Measurements from ENCODE around the gene UCP2.
A peak's percentile ranks its signal among the peaks of the same experiment; 100 is the strongest.

The UCP2 gene, protein sequence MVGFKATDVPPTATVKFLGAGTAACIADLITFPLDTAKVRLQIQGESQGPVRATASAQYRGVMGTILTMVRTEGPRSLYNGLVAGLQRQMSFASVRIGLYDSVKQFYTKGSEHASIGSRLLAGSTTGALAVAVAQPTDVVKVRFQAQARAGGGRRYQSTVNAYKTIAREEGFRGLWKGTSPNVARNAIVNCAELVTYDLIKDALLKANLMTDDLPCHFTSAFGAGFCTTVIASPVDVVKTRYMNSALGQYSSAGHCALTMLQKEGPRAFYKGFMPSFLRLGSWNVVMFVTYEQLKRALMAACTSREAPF

GRCh38 chr11:73982595-73982989 lies at the start of gene UCP2:
UCP2 (minus strand) TSS chr11:73982843; CDS start chr11:73978378, 4,465 bp downstream.
- Histone ChIP-seq H3K4me3 (ENCODE audit: low read depth in 1 of 2, low read length in 2 of 2) (peak within 1 kb of the TSS; percentile 75 to 80), H3K27me3 (ENCODE audit: low read depth, low read length) (no peaks in the 10 kb centered on the region), H3K9me3 (ENCODE audit: control insufficient read depth in 1 of 2, low read length in 2 of 2) (no peaks in the 10 kb centered on the region), H3K27ac (ENCODE audit: low read length) (peak within 1 kb of the TSS; percentile 90), H3K4me1 (ENCODE audit: control insufficient read depth in 1 of 2, insufficient read depth in 2 of 2, low read length in 2 of 2) (peaks cover 14 to 15% of the 10 kb centered on the region in 2 donors), H3K36me3 (ENCODE audit: control insufficient read depth in 1 of 2, insufficient read depth in 2 of 2, low read length in 2 of 2) (peaks cover 5 to 12% of the 10 kb centered on the region in 2 donors)

- Histone ChIP-seq H3K4me3 (ENCODE audit: low read depth in 1 of 2, low read length in 2 of 2) (no peak overlapping the region), H3K27ac (ENCODE audit: low read length) (no peak overlapping the region), H3K36me3 (ENCODE audit: control insufficient read depth in 1 of 2, insufficient read depth in 2 of 2, low read length in 2 of 2) (peaks cover 21 to 39% of the 10 kb centered on the region in 2 donors), H3K4me1 (ENCODE audit: control insufficient read depth in 1 of 2, insufficient read depth in 2 of 2, low read length in 2 of 2) (no peaks in the 10 kb centered on the region), H3K27me3 (ENCODE audit: low read depth, low read length) (no peaks in the 10 kb centered on the region), H3K9me3 (ENCODE audit: control insufficient read depth in 1 of 2, low read length in 2 of 2) (no peaks in the 10 kb centered on the region)
Measured at GRCh38 chr11:74030723-74031676, 48.4 kb upstream of the UCP2 start.

DNA sequence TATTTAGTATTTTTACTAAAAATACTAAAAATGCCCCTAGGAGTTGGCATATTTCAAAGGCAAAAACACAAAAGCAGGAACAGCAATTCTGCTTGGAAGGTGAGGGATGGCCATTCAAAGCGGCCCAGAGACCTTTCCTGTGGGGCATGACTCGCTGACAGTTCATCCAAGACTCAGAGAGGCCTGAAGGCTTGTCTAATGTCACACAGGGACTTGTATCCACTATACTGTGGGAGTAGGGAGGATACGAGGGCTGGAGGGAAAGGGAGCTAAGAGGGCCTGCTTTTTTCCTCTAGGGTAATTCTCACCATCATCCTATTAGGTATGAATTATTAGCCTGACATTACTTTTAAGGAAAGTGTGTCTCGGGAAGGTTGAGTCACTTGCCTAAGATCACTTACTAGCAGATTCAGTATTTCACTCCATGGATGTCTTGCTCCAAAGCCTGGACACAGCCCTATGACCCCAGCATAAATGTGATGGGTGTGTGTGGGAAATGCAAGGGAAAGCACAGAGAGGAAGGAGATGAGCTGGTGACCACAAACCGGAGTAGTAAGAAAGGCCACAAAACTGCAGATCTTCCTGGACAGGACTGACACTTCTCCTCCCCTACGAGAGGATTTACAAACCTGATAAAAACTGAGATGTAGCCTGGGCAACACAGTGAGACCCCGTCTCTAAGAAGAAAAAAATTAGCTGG lies 43.0 kb upstream of the UCP2 start:
- H3K9me3 ChIP-seq (ENCODE audit: control insufficient read depth in 1 of 2, low read length in 2 of 2): no peaks in the 10 kb centered on the region
- H3K27me3 ChIP-seq (ENCODE audit: low read depth, low read length): no peaks in the 10 kb centered on the region
- no peak overlapping the region for H3K27ac ChIP-seq (ENCODE audit: low read length)
- no peak overlapping the region for H3K4me3 ChIP-seq (ENCODE audit: low read depth in 1 of 2, low read length in 2 of 2)
- H3K36me3 ChIP-seq (ENCODE audit: control insufficient read depth in 1 of 2, insufficient read depth in 2 of 2, low read length in 2 of 2): peaks cover 6 to 15% of the 10 kb centered on the region in 2 donors
- H3K4me1 ChIP-seq (ENCODE audit: control insufficient read depth in 1 of 2, insufficient read depth in 2 of 2, low read length in 2 of 2): no peaks in the 10 kb centered on the region

- no peaks in the 10 kb centered on the region for H3K9me3 ChIP-seq (ENCODE audit: control insufficient read depth in 1 of 2, low read length in 2 of 2)
- H3K27ac ChIP-seq (ENCODE audit: low read length): no peak overlapping the region
- peaks cover 6 to 10% of the 10 kb centered on the region in 2 donors for H3K36me3 ChIP-seq (ENCODE audit: control insufficient read depth in 1 of 2, insufficient read depth in 2 of 2, low read length in 2 of 2)
- H3K4me3 ChIP-seq (ENCODE audit: low read depth in 1 of 2, low read length in 2 of 2): no peak overlapping the region
- no peaks in the 10 kb centered on the region for H3K27me3 ChIP-seq (ENCODE audit: low read depth, low read length)
- peaks cover 3 to 10% of the 10 kb centered on the region in 2 donors for H3K4me1 ChIP-seq (ENCODE audit: control insufficient read depth in 1 of 2, insufficient read depth in 2 of 2, low read length in 2 of 2)
Measured at GRCh38 chr11:74024261-74025029, 41.8 kb upstream of the UCP2 start.

DNA sequence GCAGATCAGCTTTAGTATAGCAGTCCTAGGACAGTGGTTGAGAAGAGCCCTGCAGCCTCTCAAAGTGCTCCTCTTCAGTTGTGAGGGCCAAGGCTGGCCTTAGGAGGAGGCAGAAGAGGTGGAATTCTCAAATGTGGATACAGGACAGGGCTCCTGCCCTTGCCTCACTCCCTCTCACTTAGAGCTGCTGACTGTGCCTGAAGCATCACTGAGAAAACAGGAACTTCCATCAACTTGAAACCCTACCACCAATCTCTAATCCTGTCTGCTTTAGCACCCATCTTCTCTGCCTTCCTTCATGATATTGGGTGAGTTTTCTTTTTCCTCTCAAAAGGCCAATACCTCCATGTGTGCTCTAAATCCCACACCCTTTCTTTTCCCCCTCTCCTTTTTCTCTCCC lies 40.6 kb upstream of the UCP2 start:
- Histone ChIP-seq H3K27ac (ENCODE audit: low read length) (no peak overlapping the region), H3K36me3 (ENCODE audit: control insufficient read depth in 1 of 2, insufficient read depth in 2 of 2, low read length in 2 of 2) (peaks cover 6 to 9% of the 10 kb centered on the region in 2 donors), H3K27me3 (ENCODE audit: low read depth, low read length) (no peaks in the 10 kb centered on the region), H3K4me3 (ENCODE audit: low read depth in 1 of 2, low read length in 2 of 2) (no peak overlapping the region), H3K4me1 (ENCODE audit: control insufficient read depth in 1 of 2, insufficient read depth in 2 of 2, low read length in 2 of 2) (peaks cover 14 to 20% of the 10 kb centered on the region in 2 donors), H3K9me3 (ENCODE audit: control insufficient read depth in 1 of 2, low read length in 2 of 2) (no peaks in the 10 kb centered on the region)

- no peaks in the 10 kb centered on the region for H3K27me3 ChIP-seq (ENCODE audit: low read depth, low read length)
- no peak overlapping the region for H3K4me3 ChIP-seq (ENCODE audit: low read depth in 1 of 2, low read length in 2 of 2)
- no peaks in the 10 kb centered on the region for H3K9me3 ChIP-seq (ENCODE audit: control insufficient read depth in 1 of 2, low read length in 2 of 2)
- H3K36me3 ChIP-seq (ENCODE audit: control insufficient read depth in 1 of 2, insufficient read depth in 2 of 2, low read length in 2 of 2): peaks cover 2 to 6% of the 10 kb centered on the region in 2 donors
- peaks cover 21 to 25% of the 10 kb centered on the region in 2 donors for H3K4me1 ChIP-seq (ENCODE audit: control insufficient read depth in 1 of 2, insufficient read depth in 2 of 2, low read length in 2 of 2)
- H3K27ac ChIP-seq (ENCODE audit: low read length): no peak overlapping the region
Measured at GRCh38 chr11:74022546-74022945, 39.9 kb upstream of the UCP2 start.

GRCh38 chr11:74021998-74022397 lies 39.4 kb upstream of the UCP2 start:
- Histone ChIP-seq H3K4me1 (ENCODE audit: control insufficient read depth in 1 of 2, insufficient read depth in 2 of 2, low read length in 2 of 2) (peaks cover 21 to 25% of the 10 kb centered on the region in 2 donors), H3K4me3 (ENCODE audit: low read depth in 1 of 2, low read length in 2 of 2) (no peak overlapping the region), H3K27ac (ENCODE audit: low read length) (no peak overlapping the region), H3K27me3 (ENCODE audit: low read depth, low read length) (no peaks in the 10 kb centered on the region), H3K9me3 (ENCODE audit: control insufficient read depth in 1 of 2, low read length in 2 of 2) (no peaks in the 10 kb centered on the region), H3K36me3 (ENCODE audit: control insufficient read depth in 1 of 2, insufficient read depth in 2 of 2, low read length in 2 of 2) (peaks cover 0 to 9% of the 10 kb centered on the region in 2 donors)

- Histone ChIP-seq H3K4me1 (ENCODE audit: control insufficient read depth in 1 of 2, insufficient read depth in 2 of 2, low read length in 2 of 2) (peaks cover 21 to 25% of the 10 kb centered on the region in 2 donors), H3K4me3 (ENCODE audit: low read depth in 1 of 2, low read length in 2 of 2) (no peak overlapping the region), H3K36me3 (ENCODE audit: control insufficient read depth in 1 of 2, insufficient read depth in 2 of 2, low read length in 2 of 2) (peaks cover 0 to 12% of the 10 kb centered on the region in 2 donors), H3K27me3 (ENCODE audit: low read depth, low read length) (no peaks in the 10 kb centered on the region), H3K9me3 (ENCODE audit: control insufficient read depth in 1 of 2, low read length in 2 of 2) (no peaks in the 10 kb centered on the region), H3K27ac (ENCODE audit: low read length) (peak overlapping the region; percentile 58)
Measured at GRCh38 chr11:74020539-74020938, 37.9 kb upstream of the UCP2 start.

DNA sequence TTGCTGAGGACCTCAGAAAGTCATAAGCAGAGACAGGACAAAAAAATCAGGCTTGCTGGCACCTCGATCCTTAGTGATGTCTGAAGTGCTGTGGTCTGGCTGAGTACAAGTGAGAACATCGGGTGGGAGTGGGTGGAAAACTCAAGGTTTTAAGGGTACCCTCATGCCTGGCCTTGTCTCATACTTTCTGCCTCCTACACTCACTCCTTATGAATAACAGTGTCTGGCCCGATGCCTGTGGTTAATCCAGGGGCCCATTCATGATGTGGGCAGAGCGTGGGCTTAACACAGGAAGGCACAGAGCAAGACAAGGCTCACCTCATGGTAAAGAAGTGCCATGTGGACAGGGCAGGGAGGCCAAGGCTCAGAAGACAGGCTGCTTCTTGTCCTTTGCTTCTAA lies 37.2 kb upstream of the UCP2 start:
- no peaks in the 10 kb centered on the region for H3K27me3 ChIP-seq (ENCODE audit: low read depth, low read length)
- H3K27ac ChIP-seq (ENCODE audit: low read length): peak overlapping the region; percentile 58
- H3K36me3 ChIP-seq (ENCODE audit: control insufficient read depth in 1 of 2, insufficient read depth in 2 of 2, low read length in 2 of 2): peaks cover 0 to 15% of the 10 kb centered on the region in 2 donors
- H3K4me1 ChIP-seq (ENCODE audit: control insufficient read depth in 1 of 2, insufficient read depth in 2 of 2, low read length in 2 of 2): peaks cover 21 to 25% of the 10 kb centered on the region in 2 donors
- no peak overlapping the region for H3K4me3 ChIP-seq (ENCODE audit: low read depth in 1 of 2, low read length in 2 of 2)
- no peaks in the 10 kb centered on the region for H3K9me3 ChIP-seq (ENCODE audit: control insufficient read depth in 1 of 2, low read length in 2 of 2)

DNA sequence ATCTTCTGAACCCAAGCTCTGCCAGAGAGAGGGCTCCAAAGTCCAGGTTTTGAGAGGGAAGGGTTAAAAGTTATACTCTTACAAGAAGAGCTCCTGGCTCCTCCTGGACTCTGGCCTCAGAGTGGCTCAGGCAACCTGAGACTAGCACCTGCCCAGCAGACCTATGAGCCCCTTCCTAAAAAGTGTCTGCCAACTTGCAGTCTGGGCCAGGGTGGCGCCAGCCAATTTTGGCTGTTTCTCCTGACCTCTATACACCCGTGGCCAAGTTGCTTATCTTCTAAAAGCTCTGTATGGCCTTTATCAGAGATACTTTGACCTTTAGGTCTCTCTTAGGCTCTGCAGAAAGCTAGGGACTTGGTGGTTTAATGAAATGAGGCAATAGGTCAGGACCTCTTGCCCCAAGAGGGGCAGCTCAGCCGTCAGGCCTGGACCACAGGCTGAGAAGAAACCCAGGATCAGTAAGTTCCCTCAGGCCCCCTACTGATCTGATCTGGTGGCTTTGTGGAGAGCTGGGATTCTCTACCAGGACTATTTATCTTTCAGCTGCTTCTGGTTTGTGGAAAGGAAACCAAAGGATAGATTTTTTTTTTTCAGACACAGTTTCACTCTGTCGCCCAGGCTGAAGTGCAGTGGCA lies 36.6 kb upstream of the UCP2 start:
- Histone ChIP-seq H3K9me3 (ENCODE audit: control insufficient read depth in 1 of 2, low read length in 2 of 2) (no peaks in the 10 kb centered on the region), H3K27ac (ENCODE audit: low read length) (peak overlapping the region; percentile 91), H3K4me1 (ENCODE audit: control insufficient read depth in 1 of 2, insufficient read depth in 2 of 2, low read length in 2 of 2) (peaks cover 21 to 25% of the 10 kb centered on the region in 2 donors), H3K27me3 (ENCODE audit: low read depth, low read length) (no peaks in the 10 kb centered on the region), H3K4me3 (ENCODE audit: low read depth in 1 of 2, low read length in 2 of 2) (no peak overlapping the region), H3K36me3 (ENCODE audit: control insufficient read depth in 1 of 2, insufficient read depth in 2 of 2, low read length in 2 of 2) (peaks cover 0 to 17% of the 10 kb centered on the region in 2 donors)

Measured in muscle layer of duodenum (tissue), 2 donors.